Neural progenitor cell (in vitro differentiated cells): ENCODE data around the gene PRSS21.

Experiments
- EZH2 ChIP-seq: fragments of 200-600 bp; sonication (generic); IDR thresholded peaks from 2 replicates; pipeline ENCODE4 v1.6.1; 2017; ENCODE audit warnings: antibody characterized with exemption, mild to moderate bottlenecking, moderate library complexity
- EZH2phosphoT487 ChIP-seq: fragments of 200-600 bp; sonication (generic); IDR thresholded peaks from 2 replicates; pipeline ENCODE4 v1.6.1; 2017; ENCODE audit warnings: antibody characterized with exemption
- TF ChIP-seq, protein P1 (sequence below): fragments of 200-600 bp; sonication (generic); IDR thresholded peaks from 2 replicates; pipeline ENCODE4 v1.5.1; 2017; ENCODE audit warnings: antibody characterized with exemption, mild to moderate bottlenecking

DNA sequence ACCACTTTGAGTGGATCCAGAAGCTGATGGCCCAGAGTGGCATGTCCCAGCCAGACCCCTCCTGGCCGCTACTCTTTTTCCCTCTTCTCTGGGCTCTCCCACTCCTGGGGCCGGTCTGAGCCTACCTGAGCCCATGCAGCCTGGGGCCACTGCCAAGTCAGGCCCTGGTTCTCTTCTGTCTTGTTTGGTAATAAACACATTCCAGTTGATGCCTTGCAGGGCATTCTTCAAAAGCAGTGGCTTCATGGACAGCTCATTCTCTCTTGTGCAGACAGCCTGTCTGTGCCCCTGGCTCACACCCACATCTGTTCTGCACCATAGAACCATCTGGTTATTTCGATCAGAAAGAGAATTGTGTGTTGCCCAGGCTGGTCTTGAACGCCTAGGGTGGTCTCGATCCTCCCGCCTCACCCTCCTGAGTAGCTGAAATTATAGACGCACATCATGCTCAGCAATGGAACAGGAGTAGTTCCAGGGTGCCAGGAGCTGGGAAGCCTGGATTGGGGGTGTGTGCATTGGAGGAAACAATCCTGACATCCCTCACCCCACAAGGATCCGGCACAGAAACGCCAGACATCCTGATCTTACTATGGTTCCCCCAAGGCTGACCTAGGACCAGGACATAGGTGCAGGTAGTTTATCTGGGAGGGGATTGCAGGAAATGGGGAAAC lies 4.6 kb downstream of the PRSS21 start:
- TF ChIP-seq, protein P1, sequence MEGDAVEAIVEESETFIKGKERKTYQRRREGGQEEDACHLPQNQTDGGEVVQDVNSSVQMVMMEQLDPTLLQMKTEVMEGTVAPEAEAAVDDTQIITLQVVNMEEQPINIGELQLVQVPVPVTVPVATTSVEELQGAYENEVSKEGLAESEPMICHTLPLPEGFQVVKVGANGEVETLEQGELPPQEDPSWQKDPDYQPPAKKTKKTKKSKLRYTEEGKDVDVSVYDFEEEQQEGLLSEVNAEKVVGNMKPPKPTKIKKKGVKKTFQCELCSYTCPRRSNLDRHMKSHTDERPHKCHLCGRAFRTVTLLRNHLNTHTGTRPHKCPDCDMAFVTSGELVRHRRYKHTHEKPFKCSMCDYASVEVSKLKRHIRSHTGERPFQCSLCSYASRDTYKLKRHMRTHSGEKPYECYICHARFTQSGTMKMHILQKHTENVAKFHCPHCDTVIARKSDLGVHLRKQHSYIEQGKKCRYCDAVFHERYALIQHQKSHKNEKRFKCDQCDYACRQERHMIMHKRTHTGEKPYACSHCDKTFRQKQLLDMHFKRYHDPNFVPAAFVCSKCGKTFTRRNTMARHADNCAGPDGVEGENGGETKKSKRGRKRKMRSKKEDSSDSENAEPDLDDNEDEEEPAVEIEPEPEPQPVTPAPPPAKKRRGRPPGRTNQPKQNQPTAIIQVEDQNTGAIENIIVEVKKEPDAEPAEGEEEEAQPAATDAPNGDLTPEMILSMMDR, result no peak
- TF ChIP-seq EZH2phosphoT487 (no peak), EZH2 (no peak)
